HEK293T (cell line): ENCODE measurements around the gene ANKS1A.

ENCODE experiments used
- CTCF ChIA-PET: fragments of 350-600 bp; formaldehyde crosslinking; extraction: SDS; loops from one replicate; lab custom pipeline; 2021; ENCODE audit warnings: antibody characterized with exemption, inconsistent platforms; lab: Yijun Ruan, JAX
- POLR2A ChIA-PET: fragments of 350-600 bp; formaldehyde crosslinking; extraction: SDS; loops from one replicate; lab custom pipeline; 2020; ENCODE audit warnings: antibody characterized with exemption, inconsistent platforms; lab: Yijun Ruan, JAX
- DNase-seq: peaks from one replicate; pipeline ENCODE4 v3.0.0; 2012; ENCODE audit warnings: mixed read lengths; ENCODE audit errors: extremely low spot score
- ARNT ChIP-seq: fragments of 450-650 bp; IDR thresholded peaks from 2 replicates; pipeline ENCODE4 v1.6.1; 2017; ENCODE audit warnings: mild to moderate bottlenecking
- BHLHE40 ChIP-seq: fragments of 450-650 bp; IDR thresholded peaks from 2 replicates; pipeline ENCODE4 v1.6.1; 2016; ENCODE audit warnings: mild to moderate bottlenecking, moderate library complexity, borderline replicate concordance
- CTBP1 ChIP-seq: fragments of 450-650 bp; IDR thresholded peaks from 2 replicates; pipeline ENCODE4 v1.6.1; 2016; ENCODE audit warnings: borderline replicate concordance
- ELF4 ChIP-seq: fragments of 450-650 bp; IDR thresholded peaks from 2 replicates; pipeline ENCODE4 v1.6.1; 2017; ENCODE audit warnings: antibody characterized with exemption
- FOXA1 ChIP-seq: fragments of 450-650 bp; IDR thresholded peaks from 2 replicates; pipeline ENCODE4 v1.6.1; 2016; ENCODE audit warnings: mild to moderate bottlenecking
- FOXK2 ChIP-seq: fragments of 450-650 bp; IDR thresholded peaks from 2 replicates; pipeline ENCODE4 v1.6.1; 2016; ENCODE audit warnings: mild to moderate bottlenecking
- FOXM1 ChIP-seq: fragments of 450-650 bp; IDR thresholded peaks from 2 replicates; pipeline ENCODE4 v1.6.1; 2017; ENCODE audit warnings: mild to moderate bottlenecking, borderline replicate concordance
- HDGF ChIP-seq: fragments of 450-650 bp; IDR thresholded peaks from 2 replicates; pipeline ENCODE4 v1.6.1; 2017; ENCODE audit warnings: antibody characterized with exemption, borderline replicate concordance
- L3MBTL2 ChIP-seq: fragments of 450-650 bp; conservative IDR thresholded peaks from 2 replicates; pipeline ENCODE4 v1.6.1; 2016; ENCODE audit warnings: mild to moderate bottlenecking
- LEF1 ChIP-seq: fragments of 450-650 bp; IDR thresholded peaks from 2 replicates; pipeline ENCODE4 v1.6.1; 2017; ENCODE audit warnings: mild to moderate bottlenecking, borderline replicate concordance
- NFRKB ChIP-seq: fragments of 450-650 bp; IDR thresholded peaks from 2 replicates; pipeline ENCODE4 v1.6.1; 2016; ENCODE audit warnings: mild to moderate bottlenecking, moderate library complexity
- PKNOX1 ChIP-seq: fragments of 450-650 bp; IDR thresholded peaks from 2 replicates; pipeline ENCODE4 v1.6.1; 2016
- SP1 ChIP-seq: fragments of 450-650 bp; IDR thresholded peaks from 2 replicates; pipeline ENCODE4 v1.6.1; 2017
- SUZ12 ChIP-seq: fragments of 450-650 bp; IDR thresholded peaks from 2 replicates; pipeline ENCODE4 v1.6.1; 2016; ENCODE audit warnings: mild to moderate bottlenecking
- TARDBP ChIP-seq: fragments of 450-650 bp; IDR thresholded peaks from 2 replicates; pipeline ENCODE4 v1.6.1; 2016
- ZNF384 ChIP-seq: fragments of 450-650 bp; IDR thresholded peaks from 2 replicates; pipeline ENCODE4 v1.6.1; 2016

Gene ANKS1A

GRCh38 chr6:35043381-35044130 is 154.5 kb downstream of the ANKS1A start:
- ChIA-PET CTCF (no interaction called here), POLR2A (no interaction called here)
- no peak for DNase-seq
- TF ChIP-seq TARDBP (no peak), ELF4 (no peak), FOXA1 (no peak), NFRKB (no peak), L3MBTL2 (no peak), ZNF384 (no peak), BHLHE40 (no peak), SUZ12 (no peak), SP1 (no peak), PKNOX1 (no peak), LEF1 (no peak), HDGF (no peak), CTBP1 (no peak), ARNT (no peak), FOXM1 (no peak), FOXK2 (no peak)

GRCh38 chr6:35044145-35044745 is 155.2 kb downstream of the ANKS1A start:
- no peak for DNase-seq
- ChIA-PET CTCF (no interaction called here), POLR2A (no interaction called here)
- TF ChIP-seq FOXA1 (no peak), ZNF384 (no peak), PKNOX1 (no peak), FOXM1 (no peak), TARDBP (no peak), BHLHE40 (no peak), FOXK2 (no peak), CTBP1 (no peak), ARNT (no peak), SUZ12 (no peak), LEF1 (no peak), HDGF (no peak), SP1 (no peak), L3MBTL2 (no peak), ELF4 (no peak), NFRKB (no peak)

- no peak for TF ChIP-seq L3MBTL2
- no peak for TF ChIP-seq ARNT
- no peak for TF ChIP-seq FOXM1
- TF ChIP-seq FOXA1, result no peak
- TF ChIP-seq TARDBP, result no peak
- no peak for TF ChIP-seq LEF1
- no peak for TF ChIP-seq SP1
- no peak for TF ChIP-seq FOXK2
- TF ChIP-seq ELF4, result no peak
- no peak for TF ChIP-seq CTBP1
- TF ChIP-seq HDGF, result no peak
- no peak for TF ChIP-seq NFRKB
- no peak for TF ChIP-seq SUZ12
- TF ChIP-seq ZNF384, result no peak
- ChIA-PET POLR2A (no interaction called here), CTCF (no interaction called here)
- DNase-seq, result no peak
These were observed 155.8 kb downstream of the ANKS1A start for GRCh38 chr6:35044761-35045421.

- POLR2A ChIA-PET, result no interaction called here
- CTCF ChIA-PET, result no interaction called here
- TF ChIP-seq HDGF, result no peak
- TF ChIP-seq FOXK2, result no peak
- TF ChIP-seq CTBP1, result no peak
- TF ChIP-seq NFRKB, result no peak
- no peak for TF ChIP-seq SP1
- no peak for TF ChIP-seq FOXA1
- TF ChIP-seq ARNT, result no peak
- TF ChIP-seq ZNF384, result no peak
- no peak for TF ChIP-seq ELF4
- no peak for TF ChIP-seq FOXM1
- no peak for TF ChIP-seq BHLHE40
- no peak for TF ChIP-seq L3MBTL2
- TF ChIP-seq PKNOX1, result no peak
- TF ChIP-seq SUZ12, result no peak
- TF ChIP-seq TARDBP, result no peak
- TF ChIP-seq LEF1, result no peak
- DNase-seq, result no peak
These were observed 157.0 kb downstream of the ANKS1A start for GRCh38 chr6:35046103-35046502.

- POLR2A ChIA-PET, result no interaction called here
- no peak for DNase-seq
- CTCF ChIA-PET, result no interaction called here
- TF ChIP-seq FOXA1 (no peak), ZNF384 (no peak), BHLHE40 (no peak)
These were observed 157.8 kb downstream of the ANKS1A start for GRCh38 chr6:35046862-35047261.
